Measurements from ENCODE around the gene DTX4.

DNA sequence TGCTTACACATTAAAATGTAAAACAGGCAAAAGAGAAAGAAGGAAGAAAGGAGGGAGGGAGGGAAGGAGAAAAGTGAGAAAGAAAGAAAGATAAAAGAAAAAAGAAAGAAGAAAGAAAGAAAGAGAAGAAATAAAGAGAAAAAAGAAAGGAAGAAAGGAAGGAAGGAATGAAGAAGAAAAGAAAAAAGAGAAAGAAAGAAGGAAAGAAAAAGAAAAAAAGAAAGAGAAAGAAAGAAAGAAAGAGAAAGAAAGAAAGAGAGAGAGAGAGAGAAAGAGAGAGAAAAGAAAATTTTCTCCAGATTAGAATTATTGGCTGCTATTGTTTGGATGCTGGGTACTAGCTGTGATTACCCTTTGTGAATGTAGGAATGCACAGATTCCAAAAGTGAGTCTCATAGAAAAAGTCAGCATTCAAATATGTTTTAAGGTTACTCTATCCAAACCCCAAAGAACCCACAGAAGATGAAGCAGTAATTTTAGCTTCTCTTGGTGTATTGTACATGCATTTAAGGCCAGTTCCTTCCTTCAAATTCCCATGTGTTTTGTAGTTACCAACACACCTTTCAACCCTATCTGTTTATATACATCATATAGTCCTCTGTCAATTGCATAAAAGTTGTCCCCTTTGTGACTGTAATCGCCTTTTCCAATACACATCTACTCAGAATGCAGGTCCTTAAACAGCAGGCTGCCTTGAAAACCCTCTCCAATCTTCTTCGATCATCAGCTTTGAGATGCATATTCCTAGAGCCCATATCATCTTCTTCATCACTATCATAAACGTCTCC is 30.1 kb upstream of the DTX4 start:
- TF ChIP-seq, protein P1, sequence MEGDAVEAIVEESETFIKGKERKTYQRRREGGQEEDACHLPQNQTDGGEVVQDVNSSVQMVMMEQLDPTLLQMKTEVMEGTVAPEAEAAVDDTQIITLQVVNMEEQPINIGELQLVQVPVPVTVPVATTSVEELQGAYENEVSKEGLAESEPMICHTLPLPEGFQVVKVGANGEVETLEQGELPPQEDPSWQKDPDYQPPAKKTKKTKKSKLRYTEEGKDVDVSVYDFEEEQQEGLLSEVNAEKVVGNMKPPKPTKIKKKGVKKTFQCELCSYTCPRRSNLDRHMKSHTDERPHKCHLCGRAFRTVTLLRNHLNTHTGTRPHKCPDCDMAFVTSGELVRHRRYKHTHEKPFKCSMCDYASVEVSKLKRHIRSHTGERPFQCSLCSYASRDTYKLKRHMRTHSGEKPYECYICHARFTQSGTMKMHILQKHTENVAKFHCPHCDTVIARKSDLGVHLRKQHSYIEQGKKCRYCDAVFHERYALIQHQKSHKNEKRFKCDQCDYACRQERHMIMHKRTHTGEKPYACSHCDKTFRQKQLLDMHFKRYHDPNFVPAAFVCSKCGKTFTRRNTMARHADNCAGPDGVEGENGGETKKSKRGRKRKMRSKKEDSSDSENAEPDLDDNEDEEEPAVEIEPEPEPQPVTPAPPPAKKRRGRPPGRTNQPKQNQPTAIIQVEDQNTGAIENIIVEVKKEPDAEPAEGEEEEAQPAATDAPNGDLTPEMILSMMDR (conservative IDR thresholded peaks at IDR 0.05; ENCODE audit: low read depth, low read length): no peak
- TF ChIP-seq RAD21 (IDR thresholded peaks at IDR 0.05; ENCODE audit: low read length) (no peak), MAZ (IDR thresholded peaks at IDR 0.05; ENCODE audit: borderline replicate concordance, low read depth, low read length) (no peak), POLR2A (IDR thresholded peaks at IDR 0.05; ENCODE audit: low read depth, low read length) (no peak), BHLHE40 (IDR thresholded peaks at IDR 0.05; ENCODE audit: low read depth, low read length) (no peak), RFX5 (IDR thresholded peaks at IDR 0.05; ENCODE audit: low read depth, low read length) (no peak)
- TF ChIP-seq, protein P2, sequence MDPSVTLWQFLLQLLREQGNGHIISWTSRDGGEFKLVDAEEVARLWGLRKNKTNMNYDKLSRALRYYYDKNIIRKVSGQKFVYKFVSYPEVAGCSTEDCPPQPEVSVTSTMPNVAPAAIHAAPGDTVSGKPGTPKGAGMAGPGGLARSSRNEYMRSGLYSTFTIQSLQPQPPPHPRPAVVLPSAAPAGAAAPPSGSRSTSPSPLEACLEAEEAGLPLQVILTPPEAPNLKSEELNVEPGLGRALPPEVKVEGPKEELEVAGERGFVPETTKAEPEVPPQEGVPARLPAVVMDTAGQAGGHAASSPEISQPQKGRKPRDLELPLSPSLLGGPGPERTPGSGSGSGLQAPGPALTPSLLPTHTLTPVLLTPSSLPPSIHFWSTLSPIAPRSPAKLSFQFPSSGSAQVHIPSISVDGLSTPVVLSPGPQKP (IDR thresholded peaks at IDR 0.05; ENCODE audit: borderline replicate concordance, low read depth, low read length): no peak
